CD14-positive monocyte (primary cell): Measurements from ENCODE around the gene PCA3. TPM values are rescaled to one million over a fixed set of nuclear protein-coding genes. Genes with fewer than 3 reads are reported as not detected.

Source experiments
- DNase-seq, 3 donors: peaks; one replicate each; pipeline ENCODE4 v3.0.0-alpha.2; 2011 to 2022
- H2AFZ ChIP-seq: 2 replicates; pipeline ENCODE4 v1.6.0; 2012; ENCODE audit warnings: mild to moderate bottlenecking, low read depth, low read length, inconsistent platforms; ENCODE audit not compliant: insufficient read depth, poor library complexity, severe bottlenecking
- H3K27ac ChIP-seq, 2 donors: 1 replicate in 1 of 2; 2 replicates in 1 of 2; pipeline ENCODE4 v1.5.1; 2012 to 2013; ENCODE audit warnings: low read length in 2 of 2, control low read depth in 1 of 2, inconsistent platforms in 1 of 2, low read depth in 1 of 2, mild to moderate bottlenecking in 1 of 2
- H3K27me3 ChIP-seq, 2 donors: one replicate each; pipeline versions ENCODE4 v1.6.0 to v1.6.1; 2011 to 2013; ENCODE audit warnings: low read length in 2 of 2; ENCODE audit not compliant: control insufficient read depth in 2 of 2, insufficient read depth in 2 of 2
- H3K36me3 ChIP-seq, 2 donors: replicated peaks in 1 of 2; 1 replicate in 1 of 2; 2 replicates in 1 of 2; pipeline versions ENCODE4 v1.5.1 to v1.6.1; 2012 to 2013; ENCODE audit warnings: low read length in 2 of 2, control low read depth in 1 of 2, inconsistent platforms in 1 of 2, mild to moderate bottlenecking in 1 of 2; ENCODE audit not compliant: insufficient read depth in 2 of 2, control insufficient read depth in 1 of 2
- H3K4me1 ChIP-seq, 2 donors: 1 replicate in 1 of 2; 2 replicates in 1 of 2; pipeline versions ENCODE4 v1.5.1 to v1.6.1; 2012 to 2013; ENCODE audit warnings: low read length in 2 of 2, control low read depth in 1 of 2, inconsistent platforms in 1 of 2, mild to moderate bottlenecking in 1 of 2, moderate library complexity in 1 of 2; ENCODE audit not compliant: insufficient read depth in 2 of 2, control insufficient read depth in 1 of 2
- H3K4me2 ChIP-seq: replicated peaks from 2 replicates; pipeline ENCODE3; 2012; ENCODE audit warnings: low read length, moderate library complexity, mild to moderate bottlenecking; ENCODE audit not compliant: poor library complexity, severe bottlenecking; ENCODE audit errors: extremely low read depth
- H3K4me3 ChIP-seq, 3 experiments: fragments of 200-600 bp in 1 of 3; sonication (generic) in 1 of 3; replicated peaks in 1 of 3; 1 replicate in 2 of 3; 2 replicates in 1 of 3; pipeline ENCODE4 v1.5.1; 2011 to 2013; ENCODE audit warnings: low read length in 3 of 3, mild to moderate bottlenecking in 3 of 3, control low read depth in 2 of 3, low read depth in 2 of 3, inconsistent platforms in 1 of 3, moderate library complexity in 1 of 3
- H3K79me2 ChIP-seq: 2 replicates; pipeline ENCODE4 v1.6.0; 2012; ENCODE audit warnings: mild to moderate bottlenecking, control low read depth, inconsistent platforms, low read length, moderate library complexity; ENCODE audit not compliant: insufficient read depth
- H3K9ac ChIP-seq: 2 replicates; pipeline ENCODE4 v1.6.0; 2017; ENCODE audit warnings: low read length, mild to moderate bottlenecking; ENCODE audit not compliant: insufficient read depth, poor library complexity, severe bottlenecking
- H3K9me3 ChIP-seq, 2 donors: replicated peaks in 1 of 2; 1 replicate in 1 of 2; 2 replicates in 1 of 2; pipeline versions ENCODE4 v1.5.1 to v1.6.1; 2012 to 2013; ENCODE audit warnings: low read length in 2 of 2, control low read depth in 1 of 2; ENCODE audit not compliant: control insufficient read depth in 1 of 2, insufficient read depth in 1 of 2
- H4K20me1 ChIP-seq: 2 replicates; pipeline ENCODE4 v1.6.0; 2012; ENCODE audit warnings: mild to moderate bottlenecking, low read length, control low read depth, moderate library complexity; ENCODE audit not compliant: insufficient read depth
- H3K27ac Mint-ChIP-seq, 7 donors: one replicate each; pipeline ENCODE4 v1.8.0; 2020; ENCODE audit warnings: mild to moderate bottlenecking in 7 of 7, mixed read lengths in 7 of 7, moderate library complexity in 6 of 7, inconsistent platforms in 2 of 7
- H3K27me3 Mint-ChIP-seq, 3 donors: one replicate each; pipeline ENCODE4 v1.8.0; 2021 to 2022; ENCODE audit warnings: low read depth in 3 of 3, mild to moderate bottlenecking in 3 of 3, mixed read lengths in 3 of 3, moderate library complexity in 3 of 3, inconsistent platforms in 1 of 3
- H3K36me3 Mint-ChIP-seq, 2 donors: one replicate each; pipeline ENCODE4 v1.8.0; 2020; ENCODE audit warnings: mixed read lengths in 2 of 2, inconsistent platforms in 1 of 2, mild to moderate bottlenecking in 1 of 2
- H3K4me1 Mint-ChIP-seq: one replicate; pipeline ENCODE4 v1.8.0; 2020; ENCODE audit warnings: mild to moderate bottlenecking, mixed read lengths
- H3K4me3 Mint-ChIP-seq, 2 donors: one replicate each; pipeline ENCODE4 v1.8.0; 2020; ENCODE audit warnings: mild to moderate bottlenecking in 2 of 2, mixed read lengths in 2 of 2, moderate library complexity in 1 of 2
- H3K9me3 Mint-ChIP-seq, 7 donors: one replicate each; pipeline ENCODE4 v1.8.0; 2020 to 2022; ENCODE audit warnings: mixed read lengths in 7 of 7, mild to moderate bottlenecking in 6 of 7, moderate library complexity in 6 of 7, inconsistent platforms in 2 of 7
- WGBS: methylation state at CpG from one replicate; pipeline ENCODE4 v1.1.5; 2013; ENCODE audit warnings: missing lambda C conversion rate; ENCODE audit not compliant: insufficient coverage; 5-methylcytosine and 5-hydroxymethylcytosine counted together
- intact Hi-C, 2 donors: fragments of 100-400 bp; cut with micrococcal nuclease; formaldehyde crosslinking; loops; one replicate each; pipeline versions ENCODE4 v1.15.0 to v1.15.1; 2023
- polyA plus RNA-seq, 3 donors: library from polyadenylated mRNA; depleted of rRNA in 1 of 3; unstranded in 2 of 3; stranded (reverse) in 1 of 3; fragments of 300-500 nt in 2 of 3; fragments of >200 nt in 1 of 3; fragmentation: Illumina TruSeq in 2 of 3; gene quantifications; 1 replicate in 2 of 3; 2 replicates in 1 of 3; pipeline ENCODE4 v1.2.3, GENCODE V29; 2012 to 2021
- TF ChIP-seq, protein P1 (sequence below): fragments of 200-600 bp; IDR thresholded peaks from one replicate; pipeline ENCODE4 v1.8.0; 2022; ENCODE audit warnings: antibody characterized with exemption, mild to moderate bottlenecking

The PCA3 gene
- polyA plus RNA-seq, 3 donors, result 0.04 TPM; not detected in 2

DNA sequence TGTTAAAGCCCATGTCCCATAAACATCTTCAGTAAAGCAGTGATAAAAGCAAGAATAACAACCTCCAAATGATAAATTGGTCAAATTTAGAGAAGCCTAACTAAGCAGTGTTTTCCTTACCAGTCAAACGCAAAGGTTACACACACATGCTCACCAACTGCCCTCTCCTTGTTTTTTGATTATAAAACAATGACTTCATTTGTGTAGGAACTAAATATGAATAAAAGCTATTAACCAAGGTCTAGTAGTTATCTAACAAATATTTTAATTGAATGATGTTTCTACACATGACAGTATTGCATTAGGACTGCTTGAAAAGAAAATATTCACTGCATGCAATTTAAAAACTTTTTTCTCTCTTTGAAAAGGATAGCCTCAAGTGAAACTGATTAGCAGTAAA is 36.7 kb downstream of the PCA3 start:
- no peaks in the 10 kb centered on the region for H3K4me1 Mint-ChIP-seq
- Histone ChIP-seq H3K4me3 (no peak overlapping the region), H3K9me3 (no peaks in the 10 kb centered on the region), H3K27me3 (no peaks in the 10 kb centered on the region), H3K79me2 (no peaks in the 10 kb centered on the region), H3K4me1 (no peaks in the 10 kb centered on the region), H4K20me1 (no peaks in the 10 kb centered on the region), H3K9ac (no peak overlapping the region), H3K36me3 (no peaks in the 10 kb centered on the region), H3K27ac (no peak overlapping the region), H3K4me2 (no peak overlapping the region), H2AFZ (no peak overlapping the region)
- H3K4me3 Mint-ChIP-seq, result no peak overlapping the region
- no peaks in the 10 kb centered on the region for H3K36me3 Mint-ChIP-seq
- H3K27ac Mint-ChIP-seq, result no peak overlapping the region
- no peak for DNase-seq
- H3K9me3 Mint-ChIP-seq, result peaks cover 0 to 1% (median 0%) of the 10 kb centered on the region in 7 donors
- intact Hi-C loops, result no loop called here
- no CpG with 5 or more reads among the region's 1 CpG for WGBS
- TF ChIP-seq, protein P1, sequence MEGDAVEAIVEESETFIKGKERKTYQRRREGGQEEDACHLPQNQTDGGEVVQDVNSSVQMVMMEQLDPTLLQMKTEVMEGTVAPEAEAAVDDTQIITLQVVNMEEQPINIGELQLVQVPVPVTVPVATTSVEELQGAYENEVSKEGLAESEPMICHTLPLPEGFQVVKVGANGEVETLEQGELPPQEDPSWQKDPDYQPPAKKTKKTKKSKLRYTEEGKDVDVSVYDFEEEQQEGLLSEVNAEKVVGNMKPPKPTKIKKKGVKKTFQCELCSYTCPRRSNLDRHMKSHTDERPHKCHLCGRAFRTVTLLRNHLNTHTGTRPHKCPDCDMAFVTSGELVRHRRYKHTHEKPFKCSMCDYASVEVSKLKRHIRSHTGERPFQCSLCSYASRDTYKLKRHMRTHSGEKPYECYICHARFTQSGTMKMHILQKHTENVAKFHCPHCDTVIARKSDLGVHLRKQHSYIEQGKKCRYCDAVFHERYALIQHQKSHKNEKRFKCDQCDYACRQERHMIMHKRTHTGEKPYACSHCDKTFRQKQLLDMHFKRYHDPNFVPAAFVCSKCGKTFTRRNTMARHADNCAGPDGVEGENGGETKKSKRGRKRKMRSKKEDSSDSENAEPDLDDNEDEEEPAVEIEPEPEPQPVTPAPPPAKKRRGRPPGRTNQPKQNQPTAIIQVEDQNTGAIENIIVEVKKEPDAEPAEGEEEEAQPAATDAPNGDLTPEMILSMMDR, result no peak
- H3K27me3 Mint-ChIP-seq, result peaks cover 2 to 7% (median 3%) of the 10 kb centered on the region in 3 donors

DNA sequence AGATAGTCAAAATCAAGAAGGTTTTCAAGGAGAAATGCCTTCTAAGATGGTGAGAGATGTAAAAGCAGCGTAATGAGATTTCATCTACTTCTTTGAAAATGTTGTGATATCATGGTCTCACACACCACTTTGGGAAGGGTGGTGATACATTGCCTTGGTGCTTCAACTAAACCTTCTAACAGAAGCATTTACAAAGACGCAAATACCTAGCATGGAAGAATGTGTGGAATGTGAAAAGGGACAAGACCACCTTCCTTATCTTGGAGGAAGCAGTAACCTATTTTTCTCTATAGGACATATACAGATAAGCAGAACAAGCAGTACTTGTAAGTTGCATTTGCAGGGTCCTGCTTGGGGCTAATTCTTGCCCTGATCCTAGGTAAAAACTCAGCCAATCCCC is 38.8 kb downstream of the PCA3 start:
- Mint-ChIP-seq H3K27ac (no peak overlapping the region), H3K4me3 (no peak overlapping the region), H3K4me1 (no peaks in the 10 kb centered on the region), H3K36me3 (no peaks in the 10 kb centered on the region), H3K9me3 (peaks cover 0 to 2% (median 0%) of the 10 kb centered on the region in 7 donors), H3K27me3 (peaks cover 5 to 7% (median 5%) of the 10 kb centered on the region in 3 donors)
- no peaks in the 10 kb centered on the region for H3K27me3 ChIP-seq
- H3K27ac ChIP-seq, result no peak overlapping the region
- H3K4me1 ChIP-seq, result no peaks in the 10 kb centered on the region
- no peak for DNase-seq
- TF ChIP-seq, protein P1, result no peak
- no peaks in the 10 kb centered on the region for H3K9me3 ChIP-seq
- H2AFZ ChIP-seq, result no peak overlapping the region
- H4K20me1 ChIP-seq, result no peaks in the 10 kb centered on the region
- no peak overlapping the region for H3K9ac ChIP-seq
- intact Hi-C loops, result no loop called here
- no peaks in the 10 kb centered on the region for H3K36me3 ChIP-seq
- H3K4me2 ChIP-seq, result no peak overlapping the region
- H3K79me2 ChIP-seq, result no peaks in the 10 kb centered on the region
- no peak overlapping the region for H3K4me3 ChIP-seq
- no CpG with 5 or more reads among the region's 2 CpGs for WGBS
